GM12874 (cell line): ENCODE data around the gene PIMREG.

ENCODE experiments used
- CTCF ChIP-seq: IDR thresholded peaks from 2 replicates; pipeline ENCODE4 v1.5.1; 2011; ENCODE audit warnings: low read depth, mild to moderate bottlenecking, control low read depth, low read length, moderate library complexity; ENCODE audit not compliant: insufficient read depth

Gene PIMREG

GRCh38 chr17:6476076-6476809, 32.0 kb downstream of the PIMREG start:
- no peak for TF ChIP-seq CTCF

GRCh38 chr17:6476810-6477179, 32.5 kb downstream of the PIMREG start:
- TF ChIP-seq CTCF = no peak

GRCh38 chr17:6477831-6478383, 33.7 kb downstream of the PIMREG start:
- no peak for TF ChIP-seq CTCF

GRCh38 chr17:6478486-6478885, 34.2 kb downstream of the PIMREG start:
- TF ChIP-seq CTCF = no peak

GRCh38 chr17:6479622-6480302, 35.5 kb downstream of the PIMREG start:
- no peak for TF ChIP-seq CTCF

GRCh38 chr17:6480303-6480675, 36.0 kb downstream of the PIMREG start:
- no peak for TF ChIP-seq CTCF

GRCh38 chr17:6482105-6482455, 37.8 kb downstream of the PIMREG start:
- TF ChIP-seq CTCF = no peak
